OCI-LY7 (cell line): ENCODE results near the gene CDH16. TPM values are rescaled to one million over a fixed set of nuclear protein-coding genes. Genes with fewer than 3 reads are reported as not detected.

Source experiments
- Bru-seq: library from RNA; stranded (reverse); fragments of 400-500 nt; gene quantifications from one replicate; lab custom pipeline; 2021; lab: Mats Ljungman, UMichigan
- BruChase-seq, 2 experiments: library from RNA; stranded (reverse); fragments of 400-500 nt; gene quantifications; one replicate each; lab custom pipeline; 2021; lab: Mats Ljungman, UMichigan
- BruUV-seq: library from RNA; stranded (reverse); fragments of 400-500 nt; replicated peaks from 2 replicates; lab custom pipeline; 2021; lab: Mats Ljungman, UMichigan
- CTCF ChIA-PET: fragments of 300-600 bp; sonication (Branson Sonifier 250); formaldehyde crosslinking; loops from one replicate; lab custom pipeline; 2022; ENCODE audit warnings: antibody characterized with exemption; ENCODE audit not compliant: unreplicated experiment; lab: Charles Lee
- POLR2A ChIA-PET: fragments of 300-600 bp; sonication (Branson Sonifier 250); formaldehyde crosslinking; loops from one replicate; lab custom pipeline; 2022; ENCODE audit warnings: antibody characterized with exemption; lab: Charles Lee
- DNase-seq: peaks from one replicate; pipeline ENCODE4 v3.0.0-alpha.2; 2015; ENCODE audit warnings: low spot score
- H2AFZ ChIP-seq: fragments of 200-600 bp; sonication (generic), shearing (Covaris generic); 2 replicates; pipeline ENCODE4 v1.6.1; 2014; ENCODE audit warnings: mild to moderate bottlenecking, antibody characterized with exemption, low read length, moderate library complexity
- H3K27ac ChIP-seq: fragments of 200-600 bp; sonication (generic); 2 replicates; pipeline ENCODE4 v1.5.1; 2014; ENCODE audit warnings: mixed run types, low read depth, mild to moderate bottlenecking, moderate library complexity, low read length, inconsistent platforms; ENCODE audit not compliant: poor library complexity, severe bottlenecking
- H3K36me3 ChIP-seq: fragments of 200-600 bp; sonication (generic); 2 replicates; pipeline ENCODE4 v1.6.1; 2014; ENCODE audit warnings: mild to moderate bottlenecking, antibody characterized with exemption, low read length, moderate library complexity, mixed read lengths; ENCODE audit not compliant: insufficient read depth
- H3K4me1 ChIP-seq: fragments of 200-600 bp; sonication (generic); 2 replicates; pipeline ENCODE4 v1.5.1; 2014; ENCODE audit warnings: mild to moderate bottlenecking, low read length; ENCODE audit not compliant: insufficient read depth, poor library complexity, severe bottlenecking
- H3K4me2 ChIP-seq: fragments of 200-600 bp; sonication (generic); 2 replicates; pipeline ENCODE4 v1.6.1; 2014; ENCODE audit warnings: mild to moderate bottlenecking, low read length
- H3K4me3 ChIP-seq: fragments of 200-600 bp; sonication (generic); 2 replicates; pipeline ENCODE4 v1.5.1; 2014; ENCODE audit warnings: mild to moderate bottlenecking, low read depth, low read length; ENCODE audit not compliant: poor library complexity, severe bottlenecking
- H3K79me2 ChIP-seq: fragments of 200-600 bp; sonication (generic); 2 replicates; pipeline ENCODE4 v1.6.1; 2016; ENCODE audit warnings: low read depth, mild to moderate bottlenecking, low read length, moderate library complexity, mixed read lengths; ENCODE audit not compliant: insufficient read depth
- H3K9me2 ChIP-seq: fragments of 200-600 bp; sonication (generic); 2 replicates; pipeline ENCODE4 v1.6.1; 2016; ENCODE audit warnings: mild to moderate bottlenecking, low read length, mixed read lengths; ENCODE audit not compliant: insufficient read depth
- H3K9me3 ChIP-seq: fragments of 200-600 bp; sonication (generic); 2 replicates; pipeline ENCODE4 v1.6.1; 2014; ENCODE audit warnings: mild to moderate bottlenecking, mixed run types, low read length, mixed read lengths
- H4K20me1 ChIP-seq: fragments of 200-600 bp; sonication (generic); 2 replicates; pipeline ENCODE4 v1.6.1; 2014; ENCODE audit warnings: mild to moderate bottlenecking, antibody characterized with exemption, low read length, moderate library complexity, mixed read lengths; ENCODE audit not compliant: insufficient read depth
- CTCF ChIP-seq: fragments of 200-600 bp; sonication (generic); conservative IDR thresholded peaks from 2 replicates; pipeline ENCODE4 v1.5.1; 2014; ENCODE audit warnings: mild to moderate bottlenecking, antibody characterized with exemption, low read length, moderate library complexity, mixed read lengths
- EZH2phosphoT487 ChIP-seq: fragments of 200-600 bp; sonication (generic); IDR thresholded peaks from 2 replicates; pipeline ENCODE4 v1.6.1; 2018; ENCODE audit warnings: low read depth, borderline replicate concordance, mild to moderate bottlenecking, mixed run types, antibody characterized with exemption, low read length, moderate library complexity, mixed read lengths
- intact Hi-C: fragments of 100-400 bp; cut with micrococcal nuclease; formaldehyde crosslinking; loops from one replicate; pipeline ENCODE4 v1.10.0; 2022; ENCODE audit not compliant: unreplicated experiment
- long read RNA-seq: library from polyadenylated mRNA; stranded (forward); transcript quantifications from one replicate; pipeline ENCODE4 v2.0.0, GENCODE V29; 2022
- total RNA-seq, 2 experiments: library from RNA; depleted of rRNA in 1 of 2; stranded (reverse); fragments of >200 nt in 1 of 2; shearing (Covaris generic) in 1 of 2; gene quantifications; 2 replicates each; pipeline ENCODE4 v1.2.3, GENCODE V29; 2014 to 2022

Gene CDH16
- total RNA-seq (2014; rRNA removed; shearing (Covaris generic)) (not detected in 2 replicates), total RNA-seq (2022) (not detected in 2 replicates), Bru-seq, nascent RNA (not detected), BruChase-seq, experiment 1, labeled RNA remaining after a 6-hour chase (not detected), BruChase-seq, experiment 2, labeled RNA remaining after a 2-hour chase (not detected)
- long read RNA-seq: 0 reads

GRCh38 chr16:66918803-66919568, at the start of gene CDH16:
Gene CDH16 (minus strand): TSS chr16:66918885. CDS start chr16:66918065, 820 bp downstream.
- Histone ChIP-seq H3K9me3 (no peaks in the 10 kb centered on the region), H3K4me2 (no peak within 1 kb of the TSS), H3K4me1 (no peaks in the 10 kb centered on the region), H4K20me1 (no peaks in the 10 kb centered on the region), H2AFZ (no peak within 1 kb of the TSS), H3K27ac (no peak within 1 kb of the TSS), H3K36me3 (no peaks in the 10 kb centered on the region), H3K4me3 (no peak within 1 kb of the TSS), H3K79me2 (no peaks in the 10 kb centered on the region), H3K9me2 (no peaks in the 10 kb centered on the region)
- ChIA-PET CTCF (interaction anchor here (0.7 to 1.3 kb wide), 2 partner anchors 10 to 11 kb away, joined by 3 read pairs; no protein-coding TSS in a partner anchor), POLR2A (no interaction called here)
- no peak for DNase-seq
- no TSS peak for BruUV-seq
- no peak for TF ChIP-seq CTCF
- no peak for TF ChIP-seq EZH2phosphoT487
- intact Hi-C loops: no loop called here

- Histone ChIP-seq H3K4me1 (peaks cover 4% of the 10 kb centered on the region), H3K4me3 (no peak overlapping the region), H3K36me3 (no peaks in the 10 kb centered on the region), H3K4me2 (no peak overlapping the region), H3K9me3 (no peaks in the 10 kb centered on the region), H4K20me1 (no peaks in the 10 kb centered on the region), H3K9me2 (no peaks in the 10 kb centered on the region), H2AFZ (no peak overlapping the region), H3K79me2 (no peaks in the 10 kb centered on the region), H3K27ac (no peak overlapping the region)
- CTCF ChIA-PET: no interaction called here
- no peak for DNase-seq
- BruUV-seq: no TSS peak
- TF ChIP-seq EZH2phosphoT487 (no peak), CTCF (no peak)
- intact Hi-C loops: no loop called here
- POLR2A ChIA-PET: no interaction called here
Measured at GRCh38 chr16:66964049-66964448, 45.4 kb upstream of the CDH16 start.
